ENCODE data around the gene CCDC27.

DNA sequence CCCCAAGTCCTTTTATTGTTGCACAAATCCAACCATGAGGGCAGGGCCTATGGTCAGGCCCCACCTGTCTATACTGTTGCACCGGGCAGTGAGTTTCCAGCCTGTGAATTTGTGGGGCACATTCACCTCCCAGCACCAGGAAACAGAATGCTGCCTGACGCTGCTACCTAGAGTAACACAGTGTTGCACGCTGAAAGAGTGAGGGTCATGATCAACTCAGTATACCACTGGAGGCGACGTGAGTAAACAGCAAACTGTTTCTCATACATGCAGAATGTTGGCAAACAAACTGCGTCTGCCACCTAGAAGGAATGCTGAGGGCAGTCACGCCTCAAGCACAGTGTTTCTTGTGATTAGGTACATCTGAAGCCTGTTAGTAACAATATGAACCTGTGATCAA is 57.4 kb downstream of the CCDC27 start:
- no peak for TF ChIP-seq EP300 (IDR thresholded peaks at IDR 0.05)
- TF ChIP-seq, protein P1, sequence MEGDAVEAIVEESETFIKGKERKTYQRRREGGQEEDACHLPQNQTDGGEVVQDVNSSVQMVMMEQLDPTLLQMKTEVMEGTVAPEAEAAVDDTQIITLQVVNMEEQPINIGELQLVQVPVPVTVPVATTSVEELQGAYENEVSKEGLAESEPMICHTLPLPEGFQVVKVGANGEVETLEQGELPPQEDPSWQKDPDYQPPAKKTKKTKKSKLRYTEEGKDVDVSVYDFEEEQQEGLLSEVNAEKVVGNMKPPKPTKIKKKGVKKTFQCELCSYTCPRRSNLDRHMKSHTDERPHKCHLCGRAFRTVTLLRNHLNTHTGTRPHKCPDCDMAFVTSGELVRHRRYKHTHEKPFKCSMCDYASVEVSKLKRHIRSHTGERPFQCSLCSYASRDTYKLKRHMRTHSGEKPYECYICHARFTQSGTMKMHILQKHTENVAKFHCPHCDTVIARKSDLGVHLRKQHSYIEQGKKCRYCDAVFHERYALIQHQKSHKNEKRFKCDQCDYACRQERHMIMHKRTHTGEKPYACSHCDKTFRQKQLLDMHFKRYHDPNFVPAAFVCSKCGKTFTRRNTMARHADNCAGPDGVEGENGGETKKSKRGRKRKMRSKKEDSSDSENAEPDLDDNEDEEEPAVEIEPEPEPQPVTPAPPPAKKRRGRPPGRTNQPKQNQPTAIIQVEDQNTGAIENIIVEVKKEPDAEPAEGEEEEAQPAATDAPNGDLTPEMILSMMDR (IDR thresholded peaks at IDR 0.05) = no peak
